NT2/D1 (cell line): ENCODE measurements around the gene MGAT4B.
"Not testable (repeated sequence)": the region's sequence is repeated elsewhere in the genome, so short reads cannot be mapped to it uniquely, and the experiment has no call there.

Experiments used
- DNase-seq: peaks from one replicate; pipeline ENCODE4 v3.0.0-alpha.2; 2011; ENCODE audit warnings: low read depth, low spot score
- H3K27me3 ChIP-seq: 2 replicates; pipeline ENCODE4 v1.6.0; 2011; ENCODE audit warnings: mild to moderate bottlenecking; ENCODE audit not compliant: insufficient read length, insufficient read depth
- H3K36me3 ChIP-seq: 2 replicates; pipeline ENCODE4 v1.6.1; 2011; ENCODE audit warnings: mild to moderate bottlenecking, low read length, mixed read lengths; ENCODE audit not compliant: insufficient read depth, insufficient read length
- H3K4me1 ChIP-seq: 2 replicates; pipeline ENCODE4 v1.5.1; 2011; ENCODE audit not compliant: insufficient read depth, insufficient read length
- H3K4me3 ChIP-seq: 2 replicates; pipeline ENCODE4 v1.5.1; 2011; ENCODE audit warnings: low read depth; ENCODE audit not compliant: insufficient read length
- H3K9ac ChIP-seq: 2 replicates; pipeline ENCODE4 v1.6.0; 2011; ENCODE audit warnings: low read depth; ENCODE audit not compliant: insufficient read length
- H3K9me3 ChIP-seq: 2 replicates; pipeline ENCODE4 v1.5.1; 2011; ENCODE audit warnings: mild to moderate bottlenecking, low read length; ENCODE audit not compliant: insufficient read depth
- SUZ12 ChIP-seq: IDR thresholded peaks from 2 replicates; pipeline ENCODE4 v1.6.1; 2011; ENCODE audit not compliant: insufficient read length, insufficient read depth; ENCODE audit errors: extremely low read depth
- YY1 ChIP-seq: IDR thresholded peaks from 2 replicates; pipeline ENCODE4 v1.6.1; 2011; ENCODE audit not compliant: insufficient read length, insufficient read depth
- ZNF274 ChIP-seq: IDR thresholded peaks from 2 replicates; pipeline ENCODE4 v1.6.1; 2011; ENCODE audit warnings: mild to moderate bottlenecking, low read depth, low read length

MGAT4B gene

GRCh38 chr5:179795049-179795862 is 11.4 kb downstream of the MGAT4B start:
- Histone ChIP-seq H3K36me3 (peaks cover 37% of the 10 kb centered on the region), H3K27me3 (no peaks in the 10 kb centered on the region), H3K9ac (peak overlapping the region; percentile 81), H3K4me3 (peak overlapping the region; percentile 60), H3K4me1 (peaks cover 13% of the 10 kb centered on the region), H3K9me3 (no peaks in the 10 kb centered on the region)
- TF ChIP-seq SUZ12, result no peak
- no peak for TF ChIP-seq ZNF274
- no peak for TF ChIP-seq YY1
- no peak for DNase-seq

- Histone ChIP-seq H3K36me3 (peaks cover 30% of the 10 kb centered on the region), H3K4me1 (peaks cover 11% of the 10 kb centered on the region), H3K4me3 (no peak overlapping the region), H3K27me3 (no peaks in the 10 kb centered on the region), H3K9me3 (no peaks in the 10 kb centered on the region), H3K9ac (peak overlapping the region; percentile 81)
- TF ChIP-seq ZNF274 (no peak), SUZ12 (no peak), YY1 (no peak)
- no peak for DNase-seq
Measured at GRCh38 chr5:179794575-179794974, 12.1 kb downstream of the MGAT4B start.

- no peak for DNase-seq
- Histone ChIP-seq H3K4me1 (peaks cover 11% of the 10 kb centered on the region), H3K9ac (no peak overlapping the region), H3K4me3 (no peak overlapping the region), H3K9me3 (no peaks in the 10 kb centered on the region), H3K27me3 (no peaks in the 10 kb centered on the region), H3K36me3 (peaks cover 26% of the 10 kb centered on the region)
- TF ChIP-seq ZNF274 (no peak), YY1 (no peak), SUZ12 (no peak)
Measured at GRCh38 chr5:179794171-179794570, 12.5 kb downstream of the MGAT4B start.

GRCh38 chr5:179793468-179794139 is 13.1 kb downstream of the MGAT4B start, which contains the start of gene LTC4S:
Gene LTC4S (plus strand): TSS chr5:179793986. CDS start chr5:179794081, 95 bp downstream.
- Histone ChIP-seq H3K4me1 (peaks cover 11% of the 10 kb centered on the region), H3K9me3 (no peaks in the 10 kb centered on the region), H3K9ac (peak within 1 kb of the TSS; percentile 81), H3K36me3 (peaks cover 20% of the 10 kb centered on the region), H3K4me3 (no peak within 1 kb of the TSS), H3K27me3 (no peaks in the 10 kb centered on the region)
- TF ChIP-seq SUZ12 (no peak), ZNF274 (no peak), YY1 (no peak)
- DNase-seq, result no peak

- peaks cover 11% of the 10 kb centered on the region for H3K4me1 ChIP-seq
- TF ChIP-seq ZNF274 (no peak), SUZ12 (no peak), YY1 (no peak)
- peaks cover 12% of the 10 kb centered on the region for H3K36me3 ChIP-seq
- no peak for DNase-seq
- no peak overlapping the region for H3K4me3 ChIP-seq
- no peaks in the 10 kb centered on the region for H3K27me3 ChIP-seq
- H3K9ac ChIP-seq, result no peak overlapping the region
- H3K9me3 ChIP-seq, result no peaks in the 10 kb centered on the region
Measured at GRCh38 chr5:179792612-179793467, 13.8 kb downstream of the MGAT4B start.

GRCh38 chr5:179791881-179792611 is 14.6 kb downstream of the MGAT4B start:
- DNase-seq, result no peak
- no peaks in the 10 kb centered on the region for H3K27me3 ChIP-seq
- H3K9me3 ChIP-seq, result no peaks in the 10 kb centered on the region
- no peak for TF ChIP-seq YY1
- TF ChIP-seq SUZ12, result no peak
- no peak for TF ChIP-seq ZNF274
- H3K9ac ChIP-seq, result no peak overlapping the region
- H3K36me3 ChIP-seq, result peaks cover 5% of the 10 kb centered on the region
- no peak overlapping the region for H3K4me3 ChIP-seq
- H3K4me1 ChIP-seq, result peaks cover 11% of the 10 kb centered on the region

GRCh38 chr5:179789278-179789677 is 17.4 kb downstream of the MGAT4B start:
- DNase-seq, H3K9ac ChIP-seq, H3K27me3 ChIP-seq, H3K4me1 ChIP-seq, H3K4me3 ChIP-seq, H3K9me3 ChIP-seq, H3K36me3 ChIP-seq: not testable (repeated sequence)
